Adrenal gland (tissue), 12 donors: Measurements from ENCODE around the gene SEMA3F. TPM values are rescaled to one million over a fixed set of nuclear protein-coding genes. Genes with fewer than 3 reads are reported as not detected.
"Not testable (repeated sequence)": the region's sequence is repeated elsewhere in the genome, so short reads cannot be mapped to it uniquely, and the experiment has no call there.

Experiments used
- DNase-seq, 7 donors: peaks; one replicate each; pipeline ENCODE4 v3.0.0-alpha.2; 2019 to 2020
- H3K27ac ChIP-seq, 5 donors: fragments of 200-600 bp; sonication (generic) in 4 of 5; 1 replicate in 3 of 5; 2 replicates in 2 of 5; pipeline versions ENCODE4 v1.5.1 to v1.8.0; 2016 to 2020; ENCODE audit warnings: mild to moderate bottlenecking in 1 of 5
- H3K27me3 ChIP-seq: fragments of 200-600 bp; 2 replicates; pipeline ENCODE4 v1.8.0; 2021
- H3K36me3 ChIP-seq, 2 donors: fragments of 200-600 bp; replicated peaks in 1 of 2; 1 replicate in 1 of 2; 2 replicates in 1 of 2; pipeline versions ENCODE4 v1.5.1 to v1.8.0; 2018 to 2022
- H3K4me1 ChIP-seq, 2 donors: fragments of 200-600 bp; replicated peaks in 1 of 2; 1 replicate in 1 of 2; 2 replicates in 1 of 2; pipeline versions ENCODE4 v1.5.1 to v1.8.0; 2018 to 2021
- H3K4me3 ChIP-seq, 4 donors: fragments of 200-600 bp; sonication (generic) in 3 of 4; one replicate each; pipeline ENCODE4 v1.5.1; 2016 to 2018
- H3K9me3 ChIP-seq, 3 donors: fragments of 200-600 bp; sonication (generic) in 1 of 3; replicated peaks in 1 of 3; 1 replicate in 2 of 3; 2 replicates in 1 of 3; pipeline versions ENCODE4 v1.5.1 to v1.8.0; 2016 to 2021
- POLR2A ChIP-seq, 2 donors: fragments of 450-650 bp; IDR thresholded peaks; one replicate each; pipeline ENCODE4 v1.6.1; 2017; ENCODE audit warnings: antibody characterized with exemption in 2 of 2, mild to moderate bottlenecking in 2 of 2, moderate library complexity in 1 of 2
- WGBS, 4 donors: extraction: QIAGEN DNeasy Blood & Tissue Kit in 2 of 4; methylation state at CpG; one replicate each; pipeline versions ENCODE4 v1.1.5 to v1.1.7; 2013 to 2017; 5-methylcytosine and 5-hydroxymethylcytosine counted together
- intact Hi-C, 2 donors: fragments of 100-400 bp; cut with DNase I; formaldehyde crosslinking; loops; one replicate each; pipeline versions ENCODE4 v1.14.1 to v1.15.0; 2022 to 2023
- polyA plus RNA-seq, 3 donors: library from polyadenylated mRNA; stranded (reverse); fragments of 200-250 nt in 2 of 3; fragments of 350-450 nt in 1 of 3; fragmentation: Illumina TruSeq in 1 of 3; extraction: RNeasy Lipid Tissue Mini Kit (QIAGEN cat#74804) in 1 of 3; gene quantifications; one replicate each; pipeline ENCODE4 v1.2.3, GENCODE V29; 2013 to 2014
- total RNA-seq, 9 donors: library from RNA; depleted of rRNA in 4 of 9; stranded (reverse); fragments of >200 nt in 4 of 9; fragments of 120-200 nt in 1 of 9; fragmentation: NEBNext Ultra II Directional in 1 of 9; extraction: Animal tissue kit (Norgen Biotek cat#: 25700) in 1 of 9; gene quantifications; one replicate each; pipeline versions ENCODE4 v1.1.0 to v1.2.4, GENCODE V29; 2013 to 2023
- TF ChIP-seq, protein P1 (sequence below), 6 experiments: fragments of 450-650 bp in 4 of 6; fragments of 200-600 bp in 2 of 6; sonication (generic) in 1 of 6; IDR thresholded peaks; 1 replicate in 5 of 6; 2 replicates in 1 of 6; pipeline versions ENCODE4 v1.5.1 to v1.8.0; 2016 to 2021; ENCODE audit warnings: antibody characterized with exemption in 6 of 6, mild to moderate bottlenecking in 2 of 6, moderate library complexity in 1 of 6
- donor health status: healthy with polysubstance abuse.
- donor health status: Bipolar disorder and iron deficiency.
- donor health status: DM: yes; HTN: yes; CAD: no.
- donor health status: DM: no; HTN: no; CAD: no.
- donor health status: DM: no; HTN: no; CAD: no.
- donor health status: DM: yes; HTN: yes; CAD: no.

Gene SEMA3F
- total and polyA plus RNA-seq, 12 donors: 1.6 to 21.1 (median 13.6) TPM

DNA sequence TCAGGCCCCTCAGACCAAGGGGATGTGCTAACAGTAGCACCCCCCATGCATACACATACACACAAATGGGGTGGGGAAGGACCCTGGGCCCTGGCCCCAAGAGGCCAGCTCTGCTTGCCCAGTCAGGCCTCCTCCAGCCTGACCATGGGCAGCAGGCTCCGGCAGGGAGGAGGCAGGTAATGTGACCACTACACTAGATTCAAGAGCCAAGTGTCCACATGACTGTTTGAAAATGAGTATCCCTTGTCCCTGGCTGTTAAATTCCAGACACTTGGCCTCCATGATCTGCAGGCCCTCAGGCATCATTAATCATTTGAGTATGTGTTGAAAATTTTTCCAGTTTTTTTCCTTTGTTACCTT lies 67.0 kb downstream of the SEMA3F start:
- 60 to 100% (median 70%) methylated on average over 1 of the region's 1 CpG for WGBS, 4 donors
- Histone ChIP-seq H3K4me3 (no peak overlapping the region), H3K4me1 (peaks cover 0 to 9% of the 10 kb centered on the region in 2 donors), H3K27ac (no peak overlapping the region), H3K36me3 (no peaks in the 10 kb centered on the region), H3K9me3 (no peaks in the 10 kb centered on the region), H3K27me3 (no peaks in the 10 kb centered on the region)
- DNase-seq: no peak
- TF ChIP-seq POLR2A (IDR thresholded peaks at IDR 0.05): no peak
- TF ChIP-seq, protein P1, sequence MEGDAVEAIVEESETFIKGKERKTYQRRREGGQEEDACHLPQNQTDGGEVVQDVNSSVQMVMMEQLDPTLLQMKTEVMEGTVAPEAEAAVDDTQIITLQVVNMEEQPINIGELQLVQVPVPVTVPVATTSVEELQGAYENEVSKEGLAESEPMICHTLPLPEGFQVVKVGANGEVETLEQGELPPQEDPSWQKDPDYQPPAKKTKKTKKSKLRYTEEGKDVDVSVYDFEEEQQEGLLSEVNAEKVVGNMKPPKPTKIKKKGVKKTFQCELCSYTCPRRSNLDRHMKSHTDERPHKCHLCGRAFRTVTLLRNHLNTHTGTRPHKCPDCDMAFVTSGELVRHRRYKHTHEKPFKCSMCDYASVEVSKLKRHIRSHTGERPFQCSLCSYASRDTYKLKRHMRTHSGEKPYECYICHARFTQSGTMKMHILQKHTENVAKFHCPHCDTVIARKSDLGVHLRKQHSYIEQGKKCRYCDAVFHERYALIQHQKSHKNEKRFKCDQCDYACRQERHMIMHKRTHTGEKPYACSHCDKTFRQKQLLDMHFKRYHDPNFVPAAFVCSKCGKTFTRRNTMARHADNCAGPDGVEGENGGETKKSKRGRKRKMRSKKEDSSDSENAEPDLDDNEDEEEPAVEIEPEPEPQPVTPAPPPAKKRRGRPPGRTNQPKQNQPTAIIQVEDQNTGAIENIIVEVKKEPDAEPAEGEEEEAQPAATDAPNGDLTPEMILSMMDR (IDR thresholded peaks at IDR 0.05): no peak
- intact Hi-C loops: no loop called here

DNA sequence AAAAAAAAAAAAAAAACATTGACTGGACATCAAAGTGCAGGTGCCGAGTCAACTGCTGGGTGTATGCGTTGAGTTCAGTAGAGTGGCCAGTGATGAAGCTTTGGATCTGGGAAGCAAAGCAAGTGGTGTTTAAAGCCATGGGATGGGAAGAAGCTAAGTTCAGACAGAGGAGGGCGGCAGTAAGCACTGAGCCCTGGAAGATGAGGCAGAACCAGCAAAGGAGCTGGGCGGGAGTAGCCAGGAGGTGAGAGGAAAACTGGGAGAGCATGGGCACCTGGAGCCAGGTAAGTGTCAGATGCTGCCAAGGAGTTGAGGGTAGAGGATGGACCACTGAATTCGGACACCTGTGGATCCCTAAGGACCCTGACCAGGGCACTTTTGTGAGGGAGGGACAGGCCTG lies 69.5 kb downstream of the SEMA3F start:
- 57 to 65% (median 61%) methylated on average over 5 of the region's 5 CpGs for WGBS, 4 donors
- DNase-seq: no peak
- intact Hi-C loops: loop anchor here (2.0 to 5.0 kb wide), 2 partner anchors 32 to 48 kb away; no protein-coding TSS in a partner anchor
- Histone ChIP-seq H3K4me3 (no peak overlapping the region), H3K36me3 (no peaks in the 10 kb centered on the region), H3K9me3 (no peaks in the 10 kb centered on the region), H3K27ac (no peak overlapping the region), H3K27me3 (no peaks in the 10 kb centered on the region), H3K4me1 (peaks cover 0 to 16% of the 10 kb centered on the region in 2 donors)
- TF ChIP-seq POLR2A (IDR thresholded peaks at IDR 0.05): no peak
- TF ChIP-seq, protein P1 (IDR thresholded peaks at IDR 0.05): no peak

DNA sequence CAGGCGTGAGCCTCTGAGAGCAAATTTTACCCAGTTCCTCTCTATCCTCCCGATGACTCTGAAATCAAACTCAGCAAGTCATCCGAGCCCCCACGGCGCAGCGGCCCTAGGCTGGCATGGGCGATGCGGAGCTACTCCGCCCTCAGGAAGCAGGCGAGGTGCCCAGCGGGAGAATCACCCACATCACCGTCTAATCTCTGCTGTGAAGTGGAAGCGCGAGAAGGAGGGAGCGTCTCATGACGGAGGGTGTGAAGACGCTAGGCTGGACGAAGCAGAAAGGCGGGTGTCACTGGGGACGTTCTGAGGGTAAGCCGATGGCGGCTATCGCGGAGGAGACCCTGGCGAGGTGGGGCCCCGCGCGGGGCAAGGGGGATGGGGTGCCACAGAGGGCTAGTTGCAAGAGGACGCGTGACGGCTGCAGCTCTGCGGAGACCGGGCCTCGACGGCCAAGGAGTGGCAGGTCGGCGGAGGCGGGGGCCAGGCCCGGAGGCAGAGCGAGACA lies 71.8 kb downstream of the SEMA3F start:
- TF ChIP-seq POLR2A (IDR thresholded peaks at IDR 0.05): no peak
- TF ChIP-seq, protein P1 (IDR thresholded peaks at IDR 0.05): no peak
- Histone ChIP-seq H3K36me3 (no peaks in the 10 kb centered on the region), H3K27ac (peak overlapping the region in 2 of 5 donors; percentile 48 to 49), H3K9me3 (no peaks in the 10 kb centered on the region), H3K27me3 (no peaks in the 10 kb centered on the region), H3K4me1 (peaks cover 0 to 16% of the 10 kb centered on the region in 2 donors), H3K4me3 (peak overlapping the region in 2 of 4 donors; percentile 69 to 82)
- WGBS, 4 donors: 0 to 2% (median 0%) methylated on average over 32 to 40 of the region's 40 CpGs; no CpG with 5 or more reads in 1 of the 4 donors
- peak in 5 of 7 donors; percentile 45 to 71 (median 59) for DNase-seq
- intact Hi-C loops: loop anchor here (1.0 to 5.0 kb wide), 4 partner anchors 19 to 45 kb away; no protein-coding TSS in a partner anchor

DNA sequence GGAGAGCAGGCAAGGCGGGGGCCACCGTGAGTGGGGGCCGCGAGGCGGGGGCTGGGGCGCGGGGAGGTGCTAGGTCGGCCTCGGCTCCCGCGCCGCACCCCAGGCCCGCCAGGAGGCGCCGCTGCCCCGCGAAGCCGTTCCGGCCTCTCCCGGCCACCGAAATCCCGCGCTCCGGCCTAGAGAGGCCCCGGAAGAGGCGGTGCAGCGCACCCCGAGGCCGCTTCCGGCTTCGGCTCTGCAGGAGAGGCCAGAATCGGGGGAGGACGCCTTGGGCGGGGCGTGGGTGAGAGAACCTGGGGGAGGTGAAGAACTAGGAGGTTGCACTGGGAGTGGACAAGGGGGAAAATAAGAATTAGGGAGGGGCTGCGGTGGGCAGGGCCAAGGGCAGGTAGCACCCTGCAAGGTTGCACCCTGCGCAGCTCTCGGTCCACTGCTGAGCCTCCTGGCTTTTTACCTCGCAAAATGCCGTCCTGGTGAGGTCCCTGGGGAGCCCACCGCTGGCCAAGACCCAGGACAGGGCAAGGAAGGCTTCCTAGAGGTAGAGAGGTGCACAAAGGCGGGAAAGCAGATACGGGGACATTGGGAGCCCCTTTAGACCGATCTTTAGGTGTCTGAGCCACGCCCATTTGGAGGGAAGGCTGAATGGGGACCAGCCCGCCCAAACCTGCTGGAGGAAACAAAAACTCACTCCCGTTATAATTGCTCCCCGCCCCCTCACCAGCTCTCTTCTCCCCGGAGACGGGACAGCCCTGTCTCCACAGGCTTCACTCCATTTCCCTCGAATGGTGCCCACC lies 72.5 kb downstream of the SEMA3F start:
- 1 to 4% (median 2%) methylated on average over 20 to 51 of the region's 51 CpGs for WGBS, 4 donors
- DNase-seq: peak; percentile 87 to 91 (median 90)
- H3K27ac ChIP-seq: peak overlapping the region in 3 of 5 donors; percentile 6 to 49 (median 48)
- H3K36me3 ChIP-seq: no peaks in the 10 kb centered on the region
- H3K4me1 ChIP-seq: peaks cover 0 to 16% of the 10 kb centered on the region in 2 donors
- intact Hi-C loops: loop anchor here (1.0 to 5.0 kb wide), 4 partner anchors 19 to 45 kb away; no protein-coding TSS in a partner anchor
- peak overlapping the region; percentile 32 to 82 (median 66) for H3K4me3 ChIP-seq
- no peaks in the 10 kb centered on the region for H3K9me3 ChIP-seq
- H3K27me3 ChIP-seq: no peaks in the 10 kb centered on the region
- peak in 1 of 2 donors; percentile 25 for TF ChIP-seq POLR2A (IDR thresholded peaks at IDR 0.05)
- TF ChIP-seq, protein P1 (IDR thresholded peaks at IDR 0.05): peak; percentile 47 to 93 (median 76)

DNA sequence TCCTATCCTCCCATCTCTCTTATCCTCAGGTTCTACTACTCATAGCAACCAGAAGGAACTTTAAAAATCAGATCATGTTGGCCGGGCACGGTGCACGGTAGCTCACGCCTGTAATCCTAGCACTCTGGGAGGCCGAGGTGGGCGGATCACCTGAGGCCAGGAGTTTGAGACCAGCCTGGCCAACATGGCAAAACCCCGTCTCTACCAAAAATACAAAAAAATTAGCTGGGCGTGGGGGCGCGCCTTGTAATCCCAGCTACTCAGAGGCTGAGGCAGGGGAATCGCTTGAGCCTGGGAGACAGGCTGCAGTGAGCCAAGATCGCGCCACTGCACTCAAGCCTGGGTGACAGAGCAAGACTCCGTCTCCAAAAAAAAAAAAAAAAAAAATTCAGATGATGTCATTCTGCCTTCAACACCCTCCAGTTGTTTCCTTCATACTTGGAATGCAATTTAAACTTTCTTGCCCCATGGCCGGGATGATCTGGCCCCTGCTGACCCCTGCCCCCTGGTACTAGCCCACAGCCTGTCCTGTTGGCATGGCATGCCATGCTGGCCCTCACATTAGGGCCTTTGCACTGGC lies 73.2 kb downstream of the SEMA3F start:
- peaks cover 0 to 16% of the 10 kb centered on the region in 2 donors for H3K4me1 ChIP-seq
- H3K27me3 ChIP-seq, H3K9me3 ChIP-seq, DNase-seq, H3K36me3 ChIP-seq: not testable (repeated sequence)
- intact Hi-C loops: loop anchor here in 1 of 2 donors (5.0 kb wide), 1 partner anchor 44 kb away; no protein-coding TSS in a partner anchor
- peak overlapping the region in 2 of 5 donors; percentile 6 to 49 for H3K27ac ChIP-seq
- peak overlapping the region in 1 of 4 donors; percentile 82 for H3K4me3 ChIP-seq
- 35 to 62% (median 52%) methylated on average over 12 to 15 of the region's 15 CpGs for WGBS, 4 donors
